Right forelimb (tissue), 1 donor: Measurements from ENCODE around the gene RSAD2.
"Not testable (repeated sequence)": the region's sequence is repeated elsewhere in the genome, so short reads cannot be mapped to it uniquely, and the experiment has no call there.

ENCODE experiments used
- DNase-seq: peaks from one replicate; pipeline ENCODE4 v3.0.0-alpha.2; 2018

RSAD2 gene

GRCh38 chr2:6928452-6928851 is 50.9 kb downstream of the RSAD2 start:
- DNase-seq = no peak

GRCh38 chr2:6929196-6929819 is 51.7 kb downstream of the RSAD2 start:
- DNase-seq = no peak

- no peak for DNase-seq
These were observed 53.5 kb downstream of the RSAD2 start for GRCh38 chr2:6930923-6931647.

- no peak for DNase-seq
These were observed 54.2 kb downstream of the RSAD2 start for GRCh38 chr2:6931753-6932152.

GRCh38 chr2:6932206-6932605 is 54.6 kb downstream of the RSAD2 start:
- no peak for DNase-seq

GRCh38 chr2:6932828-6933227 is 55.3 kb downstream of the RSAD2 start:
- no peak for DNase-seq

GRCh38 chr2:6933911-6934310 is 56.3 kb downstream of the RSAD2 start:
- DNase-seq = no peak

GRCh38 chr2:6934345-6934744 is 56.8 kb downstream of the RSAD2 start:
- DNase-seq = no peak

GRCh38 chr2:6934758-6935651 is 57.4 kb downstream of the RSAD2 start:
- DNase-seq = no peak

GRCh38 chr2:6935652-6936020 is 58.1 kb downstream of the RSAD2 start:
- not testable (repeated sequence) for DNase-seq

GRCh38 chr2:6937157-6937556 is 59.6 kb downstream of the RSAD2 start:
- DNase-seq = no peak

GRCh38 chr2:6937582-6937981 is 60.0 kb downstream of the RSAD2 start:
- no peak for DNase-seq

GRCh38 chr2:6939071-6939470 is 61.5 kb downstream of the RSAD2 start:
- no peak for DNase-seq

GRCh38 chr2:6940820-6941219 is 63.2 kb downstream of the RSAD2 start:
- no peak for DNase-seq

GRCh38 chr2:6941299-6942046 is 63.9 kb downstream of the RSAD2 start:
- no peak for DNase-seq

GRCh38 chr2:6942848-6943247 is 65.3 kb downstream of the RSAD2 start:
- no peak for DNase-seq

GRCh38 chr2:6943523-6943922 is 65.9 kb downstream of the RSAD2 start:
- DNase-seq = no peak

GRCh38 chr2:6943971-6944370 is 66.4 kb downstream of the RSAD2 start:
- DNase-seq = no peak

GRCh38 chr2:6944555-6944954 is 67.0 kb downstream of the RSAD2 start:
- no peak for DNase-seq

- DNase-seq = no peak
These were observed 67.7 kb downstream of the RSAD2 start for GRCh38 chr2:6945087-6945813.

GRCh38 chr2:6945821-6946220 is 68.2 kb downstream of the RSAD2 start:
- DNase-seq = no peak

GRCh38 chr2:6946722-6947121 is 69.1 kb downstream of the RSAD2 start:
- no peak for DNase-seq
